Measurements from ENCODE around the gene GALNT2. TPM values are rescaled to one million over a fixed set of nuclear protein-coding genes. Genes with fewer than 3 reads are reported as not detected.

The GALNT2 gene
- total and polyA plus RNA-seq, 2 of the 4 experiments (the other 2 are of a cell fraction), result 50.4 to 189 TPM

DNA sequence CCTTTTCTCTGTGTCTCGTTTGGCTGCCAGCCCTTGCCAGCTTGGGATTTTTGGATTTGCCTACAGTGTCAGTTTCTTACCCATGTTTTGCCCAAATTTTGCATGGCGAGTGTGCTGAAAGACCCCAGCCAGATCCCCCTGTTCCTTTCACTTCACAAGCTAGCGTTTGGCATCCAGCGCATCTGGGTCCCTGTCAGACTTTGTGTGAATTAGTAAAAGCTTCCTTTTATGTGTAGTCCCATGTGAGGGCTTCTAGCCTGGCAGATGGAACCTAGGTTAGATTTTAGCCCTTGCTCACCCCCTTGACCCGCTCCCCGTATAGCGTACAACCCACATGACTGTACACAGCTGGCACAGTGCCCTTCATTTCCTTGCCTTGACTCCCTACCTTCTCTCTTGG lies 22.3 kb upstream of the GALNT2 start:
- no peak overlapping the region for H3K27ac ChIP-seq (ENCODE audit: insufficient read depth, low read length)
- no peak overlapping the region for H2BK5ac ChIP-seq (ENCODE audit: low read depth, low read length, poor library complexity, severe bottlenecking)
- H3K9me1 ChIP-seq (ENCODE audit: insufficient read depth, low read length), result no peaks in the 10 kb centered on the region
- H4K5ac ChIP-seq (ENCODE audit: low read depth, low read length), result no peak overlapping the region
- dilution Hi-C loops (cut with HindIII; ENCODE audit: low sequenced_read_pairs, unreplicated experiment) (no loop called here), intact Hi-C loops (cut with micrococcal nuclease) (no loop called here), in situ Hi-C loops (cut with MboI; ENCODE audit: low sequenced_read_pairs) (loop anchor here (25.0 kb wide), 1 partner anchor 543 kb away; no protein-coding TSS in a partner anchor)
- no TSS peak for BruUV-seq (replicated peaks)
- H3K14ac ChIP-seq (replicated peaks; ENCODE audit: low read depth, low read length), result no peak overlapping the region
- H3K9ac ChIP-seq (ENCODE audit: low read depth, low read length), result no peak overlapping the region
- H3K4ac ChIP-seq (ENCODE audit: low read depth, low read length), result no peak overlapping the region
- H2AK5ac ChIP-seq (ENCODE audit: low read depth, low read length), result no peak overlapping the region
- DNase-seq (no peak), ATAC-seq (ENCODE audit: low read depth) (no peak)
- H4K20me1 ChIP-seq (ENCODE audit: insufficient read depth, low read length), result no peaks in the 10 kb centered on the region
- no peaks in the 10 kb centered on the region for H3K4me1 ChIP-seq (ENCODE audit: control insufficient read depth, insufficient read depth, low read length)
- no peak overlapping the region for H3K4me3 ChIP-seq (ENCODE audit: insufficient read depth, low read depth, low read length)
- H2BK15ac ChIP-seq (ENCODE audit: low read depth, low read length), result no peak overlapping the region
- 70% methylated on average over 2 of the region's 7 CpGs; no CpG with 5 or more reads in 1 of the 2 experiments for WGBS, 2 experiments (ENCODE audit: extremely low coverage in 2 of 2, insufficient read length in 1 of 2)
- no peak overlapping the region for H3K23ac ChIP-seq (ENCODE audit: low read depth, low read length)
- H3K56ac ChIP-seq (ENCODE audit: extremely low read depth, insufficient read depth, low read length), result no peak overlapping the region
- peaks cover 14% of the 10 kb centered on the region for H3K27me3 ChIP-seq (ENCODE audit: control insufficient read depth, insufficient read depth, low read length)
- no peak overlapping the region for H2BK20ac ChIP-seq (ENCODE audit: low read depth, low read length)
- CTCF ChIA-PET, result no interaction called here
- H3K9me3 ChIP-seq (ENCODE audit: control insufficient read depth, insufficient read depth, low read length), result no peaks in the 10 kb centered on the region
- no peak overlapping the region for H2AFZ ChIP-seq (replicated peaks; ENCODE audit: low read length, poor library complexity)
- no peaks in the 10 kb centered on the region for H3K36me3 ChIP-seq (ENCODE audit: control insufficient read depth, insufficient read depth, low read length)
- POLR2A ChIA-PET (ENCODE audit: unreplicated experiment), result no interaction called here
- no peak overlapping the region for H3K4me2 ChIP-seq (ENCODE audit: low read depth, low read length)
- H2AK9ac ChIP-seq (replicated peaks; ENCODE audit: low read depth, low read length, poor library complexity), result peak overlapping the region; percentile 42
- TF ChIP-seq SMC3 (IDR thresholded peaks at IDR 0.05; ENCODE audit: low read depth, low read length) (no peak), RCOR1 (IDR thresholded peaks at IDR 0.05; ENCODE audit: insufficient replicate concordance, low read length) (no peak), ELK1 (IDR thresholded peaks at IDR 0.05; ENCODE audit: borderline replicate concordance, low read depth, low read length) (no peak), FOS (IDR thresholded peaks at IDR 0.05; ENCODE audit: low read depth, low read length) (no peak), RFX5 (IDR thresholded peaks at IDR 0.05; ENCODE audit: low read depth, low read length) (no peak), CEBPB (IDR thresholded peaks at IDR 0.05; ENCODE audit: low read depth, low read length) (no peak), NFE2L2 (IDR thresholded peaks at IDR 0.05; ENCODE audit: low read depth, low read length) (no peak), CHD1 (IDR thresholded peaks at IDR 0.05; ENCODE audit: low read depth, low read length) (no peak), MAFK (IDR thresholded peaks at IDR 0.05; ENCODE audit: low read depth, low read length) (no peak), POLR2A (IDR thresholded peaks at IDR 0.05; ENCODE audit: low read depth, low read length) (no peak), BHLHE40 (IDR thresholded peaks at IDR 0.05; ENCODE audit: low read depth, low read length) (no peak), RAD21 (IDR thresholded peaks at IDR 0.05; ENCODE audit: low read length) (no peak), MXI1 (IDR thresholded peaks at IDR 0.05; ENCODE audit: borderline replicate concordance, low read depth, low read length) (no peak), MAZ (IDR thresholded peaks at IDR 0.05; ENCODE audit: borderline replicate concordance, low read depth, low read length) (no peak), USF2 (IDR thresholded peaks at IDR 0.05; ENCODE audit: low read depth, low read length) (no peak)
- TF ChIP-seq, protein P1, sequence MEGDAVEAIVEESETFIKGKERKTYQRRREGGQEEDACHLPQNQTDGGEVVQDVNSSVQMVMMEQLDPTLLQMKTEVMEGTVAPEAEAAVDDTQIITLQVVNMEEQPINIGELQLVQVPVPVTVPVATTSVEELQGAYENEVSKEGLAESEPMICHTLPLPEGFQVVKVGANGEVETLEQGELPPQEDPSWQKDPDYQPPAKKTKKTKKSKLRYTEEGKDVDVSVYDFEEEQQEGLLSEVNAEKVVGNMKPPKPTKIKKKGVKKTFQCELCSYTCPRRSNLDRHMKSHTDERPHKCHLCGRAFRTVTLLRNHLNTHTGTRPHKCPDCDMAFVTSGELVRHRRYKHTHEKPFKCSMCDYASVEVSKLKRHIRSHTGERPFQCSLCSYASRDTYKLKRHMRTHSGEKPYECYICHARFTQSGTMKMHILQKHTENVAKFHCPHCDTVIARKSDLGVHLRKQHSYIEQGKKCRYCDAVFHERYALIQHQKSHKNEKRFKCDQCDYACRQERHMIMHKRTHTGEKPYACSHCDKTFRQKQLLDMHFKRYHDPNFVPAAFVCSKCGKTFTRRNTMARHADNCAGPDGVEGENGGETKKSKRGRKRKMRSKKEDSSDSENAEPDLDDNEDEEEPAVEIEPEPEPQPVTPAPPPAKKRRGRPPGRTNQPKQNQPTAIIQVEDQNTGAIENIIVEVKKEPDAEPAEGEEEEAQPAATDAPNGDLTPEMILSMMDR (conservative IDR thresholded peaks at IDR 0.05; ENCODE audit: low read depth, low read length), result no peak
- H2BK120ac ChIP-seq (ENCODE audit: low read depth, low read length), result no peak overlapping the region
- H4K8ac ChIP-seq (ENCODE audit: low read depth in 2 of 2, low read length in 2 of 2), result no peak overlapping the region
- H3K79me1 ChIP-seq (ENCODE audit: low read depth in 1 of 2, low read length in 2 of 2), result no peaks in the 10 kb centered on the region
- no peak overlapping the region for H4K91ac ChIP-seq (ENCODE audit: insufficient read depth, low read depth, low read length)
- no peak overlapping the region for H3K18ac ChIP-seq (ENCODE audit: low read depth, low read length)

Measured in IMR-90 (cell line).